AG20443 (cell line): ENCODE results near the gene RAD17.
"Not testable (repeated sequence)": the region's sequence is repeated elsewhere in the genome, so short reads cannot be mapped to it uniquely, and the experiment has no call there.

ENCODE experiments used
- DNase-seq: peaks from one replicate; pipeline ENCODE4 v3.0.0; 2012; ENCODE audit warnings: low spot score, mixed read lengths

The RAD17 gene

GRCh38 chr5:69369340-69370121 lies at the start of gene RAD17, which contains the start of the genes AK6 and TAF9:
TSS of gene RAD17 (plus strand) at chr5:69369818. CDS start at chr5:69372209, 2,391 bp downstream.
TSS of gene AK6 (minus strand) at chr5:69369520. CDS start at chr5:69369490, 30 bp downstream.
TSS of gene TAF9 (minus strand) at chr5:69369520. CDS start at chr5:69365737, 3,783 bp downstream.
- DNase-seq: peak; percentile 95

GRCh38 chr5:69326365-69326764 lies 43.3 kb upstream of the RAD17 start:
- DNase-seq: no peak

GRCh38 chr5:69329905-69330489 lies 39.6 kb upstream of the RAD17 start:
- DNase-seq: no peak

GRCh38 chr5:69331528-69332445 lies 37.8 kb upstream of the RAD17 start:
- DNase-seq: no peak

GRCh38 chr5:69333668-69334315 lies 35.8 kb upstream of the RAD17 start:
- not testable (repeated sequence) for DNase-seq

- DNase-seq: peak; percentile 90
Measured at GRCh38 chr5:69334793-69335268, 34.8 kb upstream of the RAD17 start.

- no peak for DNase-seq
Measured at GRCh38 chr5:69335341-69335935, 34.2 kb upstream of the RAD17 start.

- no peak for DNase-seq
Measured at GRCh38 chr5:69341520-69342161, 28.0 kb upstream of the RAD17 start.

- no peak for DNase-seq
Measured at GRCh38 chr5:69343083-69343482, 26.5 kb upstream of the RAD17 start.

GRCh38 chr5:69350664-69351063 lies 19.0 kb upstream of the RAD17 start:
- DNase-seq: no peak

GRCh38 chr5:69359699-69360098 lies 9.9 kb upstream of the RAD17 start:
- no peak for DNase-seq

- no peak for DNase-seq
Measured at GRCh38 chr5:69360442-69360841, 9.2 kb upstream of the RAD17 start.

GRCh38 chr5:69364414-69364813 lies 5.2 kb upstream of the RAD17 start:
- DNase-seq: peak; percentile 14

GRCh38 chr5:69364850-69365249 lies 4.8 kb upstream of the RAD17 start:
- no peak for DNase-seq

GRCh38 chr5:69367697-69368279 lies 1.8 kb upstream of the RAD17 start:
- DNase-seq: no peak

- peak; percentile 80 for DNase-seq
Measured at GRCh38 chr5:69368458-69369339, 919 bp upstream of the RAD17 start.

- not testable (repeated sequence) for DNase-seq
Measured at GRCh38 chr5:69370335-69370734, 717 bp downstream of the RAD17 start.

- DNase-seq: no peak
Measured at GRCh38 chr5:69372394-69372793, 2.8 kb downstream of the RAD17 start.

- DNase-seq: no peak
Measured at GRCh38 chr5:69374911-69375446, 5.4 kb downstream of the RAD17 start.
